Measurements from ENCODE around the gene JCAD. TPM values are rescaled to one million over a fixed set of nuclear protein-coding genes. Genes with fewer than 3 reads are reported as not detected.

Gene JCAD
- total and polyA plus RNA-seq, 2 donors (not counting 1 experiment from before 2014, with no cell fraction given): 3.3 to 27.1 TPM

GRCh38 chr10:30091136-30091535 lies 31.8 kb upstream of the JCAD start:
- TF ChIP-seq CTCF (conservative IDR thresholded peaks at IDR 0.05 in 1 of 2, IDR thresholded peaks at IDR 0.05 in 1 of 2; ENCODE audit: low read depth in 1 of 2, low read length in 2 of 2): no peak
- TF ChIP-seq EZH2 (IDR thresholded peaks at IDR 0.05; ENCODE audit: low read length, missing control alignments): no peak
- Histone ChIP-seq H3K36me3 (ENCODE audit: control insufficient read depth, insufficient read depth, low read length) (no peaks in the 10 kb centered on the region), H3K9ac (ENCODE audit: insufficient read depth, low read length) (no peak overlapping the region), H2AFZ (ENCODE audit: low read length) (no peak overlapping the region), H3K4me2 (ENCODE audit: extremely low read depth, insufficient read depth, low read length) (no peak overlapping the region), H4K20me1 (ENCODE audit: control insufficient read depth, extremely low read depth, insufficient read depth, low read length) (no peaks in the 10 kb centered on the region), H3K4me3 (replicated peaks in 1 of 4; ENCODE audit: control extremely low read depth in 1 of 4, insufficient read depth in 1 of 4, low read depth in 3 of 4, low read length in 4 of 4) (no peak overlapping the region), H3K9me3 (ENCODE audit: control insufficient read depth, insufficient read depth, low read depth, low read length) (no peaks in the 10 kb centered on the region), H3K27ac (ENCODE audit: insufficient read depth, low read length) (no peak overlapping the region), H3K4me1 (ENCODE audit: control insufficient read depth, extremely low read depth, insufficient read depth, low read length) (no peaks in the 10 kb centered on the region), H3K79me2 (ENCODE audit: control insufficient read depth, insufficient read depth, low read length) (no peaks in the 10 kb centered on the region), H3K27me3 (ENCODE audit: control insufficient read depth, insufficient read depth, low read length) (no peaks in the 10 kb centered on the region)
- DNase-seq (ENCODE audit: low read depth in 2 of 2): no peak

- Histone ChIP-seq H4K20me1 (ENCODE audit: control insufficient read depth, extremely low read depth, insufficient read depth, low read length) (no peaks in the 10 kb centered on the region), H3K79me2 (ENCODE audit: control insufficient read depth, insufficient read depth, low read length) (no peaks in the 10 kb centered on the region), H3K36me3 (ENCODE audit: control insufficient read depth, insufficient read depth, low read length) (no peaks in the 10 kb centered on the region), H3K4me1 (ENCODE audit: control insufficient read depth, extremely low read depth, insufficient read depth, low read length) (no peaks in the 10 kb centered on the region), H3K9ac (ENCODE audit: insufficient read depth, low read length) (no peak overlapping the region), H3K27me3 (ENCODE audit: control insufficient read depth, insufficient read depth, low read length) (no peaks in the 10 kb centered on the region), H3K4me2 (ENCODE audit: extremely low read depth, insufficient read depth, low read length) (no peak overlapping the region), H3K9me3 (ENCODE audit: control insufficient read depth, insufficient read depth, low read depth, low read length) (no peaks in the 10 kb centered on the region), H2AFZ (ENCODE audit: low read length) (no peak overlapping the region), H3K4me3 (replicated peaks in 1 of 4; ENCODE audit: control extremely low read depth in 1 of 4, insufficient read depth in 1 of 4, low read depth in 3 of 4, low read length in 4 of 4) (no peak overlapping the region), H3K27ac (ENCODE audit: insufficient read depth, low read length) (no peak overlapping the region)
- TF ChIP-seq EZH2 (IDR thresholded peaks at IDR 0.05; ENCODE audit: low read length, missing control alignments) (no peak), CTCF (conservative IDR thresholded peaks at IDR 0.05 in 1 of 2, IDR thresholded peaks at IDR 0.05 in 1 of 2; ENCODE audit: low read depth in 1 of 2, low read length in 2 of 2) (no peak)
- DNase-seq (ENCODE audit: low read depth in 2 of 2): no peak
Observed at GRCh38 chr10:30088178-30088577, 28.8 kb upstream of the JCAD start.

GRCh38 chr10:30083934-30084333 lies 24.5 kb upstream of the JCAD start:
- DNase-seq (ENCODE audit: low read depth in 2 of 2): no peak
- Histone ChIP-seq H3K4me2 (ENCODE audit: extremely low read depth, insufficient read depth, low read length) (no peak overlapping the region), H3K4me1 (ENCODE audit: control insufficient read depth, extremely low read depth, insufficient read depth, low read length) (no peaks in the 10 kb centered on the region), H3K27me3 (ENCODE audit: control insufficient read depth, insufficient read depth, low read length) (no peaks in the 10 kb centered on the region), H3K9me3 (ENCODE audit: control insufficient read depth, insufficient read depth, low read depth, low read length) (no peaks in the 10 kb centered on the region), H3K4me3 (replicated peaks in 1 of 4; ENCODE audit: control extremely low read depth in 1 of 4, insufficient read depth in 1 of 4, low read depth in 3 of 4, low read length in 4 of 4) (no peak overlapping the region), H2AFZ (ENCODE audit: low read length) (no peak overlapping the region), H4K20me1 (ENCODE audit: control insufficient read depth, extremely low read depth, insufficient read depth, low read length) (no peaks in the 10 kb centered on the region), H3K9ac (ENCODE audit: insufficient read depth, low read length) (no peak overlapping the region), H3K27ac (ENCODE audit: insufficient read depth, low read length) (no peak overlapping the region), H3K36me3 (ENCODE audit: control insufficient read depth, insufficient read depth, low read length) (no peaks in the 10 kb centered on the region), H3K79me2 (ENCODE audit: control insufficient read depth, insufficient read depth, low read length) (no peaks in the 10 kb centered on the region)
- no peak for TF ChIP-seq EZH2 (IDR thresholded peaks at IDR 0.05; ENCODE audit: low read length, missing control alignments)
- TF ChIP-seq CTCF (conservative IDR thresholded peaks at IDR 0.05 in 1 of 2, IDR thresholded peaks at IDR 0.05 in 1 of 2; ENCODE audit: low read depth in 1 of 2, low read length in 2 of 2): no peak
